Naive B cell (primary cell): ENCODE data around the gene DSCAML1. TPM values are rescaled to one million over a fixed set of nuclear protein-coding genes. Genes with fewer than 3 reads are reported as not detected.
A peak's percentile ranks its signal among the peaks of the same experiment; 100 is the strongest.

ENCODE experiments used
- ATAC-seq, 2 donors: fragments of 150-1000 bp; cut with Tn5 transposase; 2 replicates each; pipeline ENCODE4 v1.10.0; 2021; ENCODE audit warnings: low read depth in 2 of 2, mild to moderate bottlenecking in 2 of 2, moderate library complexity in 2 of 2
- DNase-seq: peaks from one replicate; pipeline ENCODE4 v3.0.0; 2022
- H3K27ac Mint-ChIP-seq, 6 donors: one replicate each; pipeline ENCODE4 v1.8.0; 2020 to 2022; ENCODE audit warnings: mild to moderate bottlenecking in 6 of 6, mixed read lengths in 6 of 6, moderate library complexity in 5 of 6, inconsistent platforms in 2 of 6
- H3K27me3 Mint-ChIP-seq, 3 donors: one replicate each; pipeline ENCODE4 v1.8.0; 2021 to 2022; ENCODE audit warnings: mixed read lengths in 3 of 3, mild to moderate bottlenecking in 1 of 3
- H3K36me3 Mint-ChIP-seq, 2 donors: one replicate each; pipeline ENCODE4 v1.8.0; 2020 to 2022; ENCODE audit warnings: mixed read lengths in 2 of 2, inconsistent platforms in 1 of 2, mild to moderate bottlenecking in 1 of 2
- H3K4me1 Mint-ChIP-seq, 3 donors: one replicate each; pipeline ENCODE4 v1.8.0; 2020 to 2022; ENCODE audit warnings: mixed read lengths in 3 of 3, inconsistent platforms in 1 of 3, mild to moderate bottlenecking in 1 of 3, moderate library complexity in 1 of 3
- H3K4me3 Mint-ChIP-seq, 8 donors: one replicate each; pipeline ENCODE4 v1.8.0; 2020 to 2022; ENCODE audit warnings: mild to moderate bottlenecking in 8 of 8, mixed read lengths in 8 of 8, moderate library complexity in 8 of 8, inconsistent platforms in 2 of 8
- H3K9me3 Mint-ChIP-seq, 7 donors: one replicate each; pipeline ENCODE4 v1.8.0; 2020 to 2022; ENCODE audit warnings: mixed read lengths in 7 of 7, mild to moderate bottlenecking in 5 of 7, inconsistent platforms in 2 of 7, moderate library complexity in 1 of 7
- polyA plus RNA-seq, 6 donors: library from polyadenylated mRNA; unstranded; fragments of 300-500 nt; fragmentation: Illumina TruSeq; gene quantifications; one replicate each; pipeline ENCODE4 v1.2.3, GENCODE V29; 2021; ENCODE audit warnings: low read depth in 6 of 6

Gene DSCAML1
- polyA plus RNA-seq, 6 donors from 2014 or later = 0.03 to 0.25 (median 0.11) TPM; not detected in 3

DNA sequence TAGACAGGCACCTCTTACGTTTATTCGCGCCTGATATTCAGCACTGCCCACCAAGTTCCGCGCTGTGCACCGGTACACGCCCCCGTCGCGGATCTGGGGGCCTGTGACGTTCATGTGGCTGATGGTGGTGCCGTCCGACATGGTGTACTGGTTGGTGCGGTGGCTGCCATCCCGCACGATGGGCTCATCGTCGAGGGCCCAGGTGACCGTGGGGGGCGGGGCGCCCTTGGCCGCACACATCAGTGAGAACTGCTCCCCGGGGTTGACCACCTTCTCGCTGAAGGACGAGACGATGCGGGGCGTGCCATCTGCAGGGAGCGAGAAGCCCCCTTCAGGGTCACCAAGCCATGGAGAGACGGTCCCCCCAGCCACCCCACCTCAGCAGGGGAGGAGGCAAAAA, 278.6 kb downstream of the DSCAML1 start:
- DNase-seq (no peak), ATAC-seq (no peak)
- no peak overlapping the region for H3K4me3 Mint-ChIP-seq
- peaks cover 0 to 6% (median 0%) of the 10 kb centered on the region in 3 donors for H3K27me3 Mint-ChIP-seq
- no peak overlapping the region for H3K27ac Mint-ChIP-seq
- no peaks in the 10 kb centered on the region for H3K36me3 Mint-ChIP-seq
- peaks cover 0 to 2% (median 0%) of the 10 kb centered on the region in 3 donors for H3K4me1 Mint-ChIP-seq
- no peaks in the 10 kb centered on the region for H3K9me3 Mint-ChIP-seq

DNA sequence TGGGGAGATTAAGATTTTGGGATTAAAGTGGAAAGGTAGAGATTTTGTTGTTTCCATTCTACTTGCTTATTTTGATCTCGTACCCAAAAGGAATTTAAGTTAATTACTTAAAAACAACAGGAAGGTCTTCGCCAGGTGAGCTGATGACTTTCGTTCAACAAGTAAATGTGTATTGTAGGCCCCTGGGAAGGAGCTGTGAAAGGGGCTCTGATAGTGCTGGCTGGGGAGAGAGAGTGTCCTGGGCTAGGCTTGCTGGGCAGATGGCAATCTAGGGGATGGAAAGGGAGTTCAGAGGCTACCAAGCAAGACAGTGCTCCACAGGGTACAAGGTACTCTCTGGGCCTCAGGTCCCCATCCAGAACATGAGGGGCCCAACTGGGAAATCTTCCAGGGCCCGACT, 279.9 kb downstream of the DSCAML1 start:
- no peaks in the 10 kb centered on the region for H3K9me3 Mint-ChIP-seq
- H3K4me3 Mint-ChIP-seq = no peak overlapping the region
- ATAC-seq (no peak), DNase-seq (no peak)
- peaks cover 0 to 6% (median 0%) of the 10 kb centered on the region in 3 donors for H3K27me3 Mint-ChIP-seq
- no peak overlapping the region for H3K27ac Mint-ChIP-seq
- H3K36me3 Mint-ChIP-seq = no peaks in the 10 kb centered on the region
- peaks cover 0 to 2% (median 0%) of the 10 kb centered on the region in 3 donors for H3K4me1 Mint-ChIP-seq

DNA sequence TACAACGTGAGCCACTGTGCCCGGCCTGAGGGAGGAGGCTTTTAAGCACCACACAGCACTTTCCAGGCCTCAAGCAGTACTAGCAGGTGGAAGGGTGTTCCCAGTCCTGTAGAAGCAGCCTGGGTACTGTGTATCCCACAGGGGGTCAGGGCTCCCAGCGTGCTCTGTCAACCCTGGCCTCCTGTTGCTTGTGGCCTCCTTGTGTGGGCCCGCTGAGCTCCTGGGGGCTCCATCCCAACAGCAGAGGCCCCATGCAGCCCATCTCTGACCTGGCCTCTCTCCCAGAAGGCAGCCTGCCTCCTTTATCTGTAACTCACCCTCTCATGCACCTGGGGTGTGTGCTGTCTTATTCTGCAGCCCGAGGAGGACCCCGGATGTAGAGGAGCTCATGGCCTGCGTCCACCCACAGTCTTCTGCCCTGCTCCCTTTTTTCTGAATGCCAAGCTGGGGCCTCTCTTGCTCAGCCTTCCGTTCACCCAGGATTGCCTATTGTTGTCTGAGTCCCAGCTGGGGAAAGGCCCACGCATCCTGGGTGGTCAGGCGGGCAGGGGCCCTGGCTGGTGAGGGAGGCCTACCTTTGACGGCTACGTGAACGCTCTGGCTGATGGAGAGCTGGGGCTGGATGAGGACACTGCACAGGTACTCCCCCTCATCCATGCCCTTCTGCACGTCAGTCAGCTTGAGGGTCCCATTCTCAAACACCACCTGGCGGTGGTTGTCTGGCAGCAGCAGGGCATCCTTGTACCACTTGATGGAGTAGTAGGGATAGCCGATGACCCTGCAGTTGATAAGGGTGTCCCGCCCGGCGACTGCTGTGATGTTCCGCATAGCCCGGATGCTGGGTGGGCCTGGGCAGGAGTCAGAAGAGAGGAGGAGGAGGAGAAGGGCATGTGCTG, 280.9 kb downstream of the DSCAML1 start:
- Mint-ChIP-seq H3K4me3 (no peak overlapping the region), H3K36me3 (no peaks in the 10 kb centered on the region), H3K9me3 (no peaks in the 10 kb centered on the region), H3K27me3 (peaks cover 0 to 6% (median 0%) of the 10 kb centered on the region in 3 donors), H3K27ac (no peak overlapping the region), H3K4me1 (peaks cover 0 to 2% (median 0%) of the 10 kb centered on the region in 3 donors)
- ATAC-seq (no peak), DNase-seq (no peak)

DNA sequence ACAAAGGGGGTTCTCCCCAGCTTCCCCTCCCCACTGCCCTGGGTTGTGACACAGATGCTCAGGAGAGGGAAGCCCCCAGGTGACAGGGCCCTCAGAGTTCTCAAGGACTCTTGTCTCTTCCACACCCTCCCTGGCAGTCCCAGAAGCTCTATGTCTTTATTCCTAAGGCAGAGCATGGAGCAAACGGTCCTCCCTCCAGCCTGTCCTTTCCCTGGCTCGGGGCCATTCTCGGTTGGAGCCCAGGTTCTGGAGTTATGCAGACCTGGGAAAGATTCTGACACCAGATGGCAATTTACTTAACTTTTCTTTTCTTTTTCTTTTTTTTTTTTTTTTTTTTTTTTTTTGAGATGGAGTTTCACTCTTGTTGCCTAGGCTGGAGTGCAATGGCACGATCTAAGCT, 282.8 kb downstream of the DSCAML1 start:
- no peaks in the 10 kb centered on the region for H3K9me3 Mint-ChIP-seq
- H3K36me3 Mint-ChIP-seq = no peaks in the 10 kb centered on the region
- ATAC-seq = no peak
- no peak overlapping the region for H3K4me3 Mint-ChIP-seq
- H3K4me1 Mint-ChIP-seq = peaks cover 0 to 2% (median 0%) of the 10 kb centered on the region in 3 donors
- DNase-seq = no peak
- H3K27ac Mint-ChIP-seq = no peak overlapping the region
- peaks cover 0 to 11% (median 0%) of the 10 kb centered on the region in 3 donors for H3K27me3 Mint-ChIP-seq

DNA sequence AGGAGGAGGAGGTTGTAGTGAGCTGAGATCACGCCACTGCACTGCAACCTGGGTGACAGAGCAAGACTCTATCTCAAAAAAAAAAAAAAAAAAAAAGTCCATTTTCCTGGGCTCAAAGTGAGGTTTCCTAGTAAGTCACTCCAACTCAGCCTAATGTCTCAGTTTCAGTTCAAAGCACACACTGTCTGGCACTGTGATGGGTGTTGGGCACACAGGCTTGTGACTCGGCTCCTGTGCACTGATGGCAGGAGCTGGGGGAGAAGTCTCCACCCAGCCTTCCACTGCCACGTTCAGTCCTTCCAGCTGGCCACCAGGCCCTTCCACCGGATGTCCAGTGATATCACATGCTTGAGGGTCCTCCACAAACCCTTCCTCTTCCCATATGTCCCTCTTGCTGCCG, 283.4 kb downstream of the DSCAML1 start:
- Mint-ChIP-seq H3K4me1 (peaks cover 0 to 2% (median 0%) of the 10 kb centered on the region in 3 donors), H3K27ac (no peak overlapping the region), H3K36me3 (no peaks in the 10 kb centered on the region), H3K9me3 (no peaks in the 10 kb centered on the region), H3K4me3 (no peak overlapping the region), H3K27me3 (peaks cover 0 to 11% (median 5%) of the 10 kb centered on the region in 3 donors)
- no peak for ATAC-seq
- DNase-seq = no peak

DNA sequence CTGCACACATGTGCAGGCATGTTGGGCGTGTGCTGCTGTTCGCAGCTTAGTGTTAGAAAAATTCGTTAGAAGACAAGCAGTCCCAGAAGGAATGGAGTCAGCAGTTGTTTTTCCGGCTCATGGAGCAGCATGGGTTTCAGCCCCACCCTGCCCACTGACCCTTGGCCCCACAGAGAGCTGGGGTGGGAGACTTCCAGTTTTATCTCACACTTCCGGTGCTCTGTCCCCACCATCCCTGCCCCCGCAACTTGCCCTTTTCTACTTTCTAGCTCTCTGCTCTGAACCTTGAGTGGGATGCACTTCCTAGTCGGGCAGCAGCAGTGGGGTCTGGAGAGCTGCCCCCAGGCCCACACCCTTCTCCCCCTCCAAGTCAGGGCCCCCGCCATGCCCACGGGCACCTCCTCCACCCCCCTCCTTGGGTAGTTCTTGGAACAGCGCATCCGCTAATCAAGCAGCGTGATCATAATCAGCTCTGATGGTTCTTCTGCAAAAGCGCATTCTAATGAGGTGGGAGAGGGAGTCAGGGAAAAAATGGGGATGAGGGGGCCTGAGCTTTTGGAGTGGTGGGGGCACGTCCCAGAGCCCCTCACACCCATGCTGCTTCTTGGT, 285.0 kb downstream of the DSCAML1 start:
- no peaks in the 10 kb centered on the region for H3K9me3 Mint-ChIP-seq
- H3K4me3 Mint-ChIP-seq = no peak overlapping the region
- peaks cover 0 to 2% (median 0%) of the 10 kb centered on the region in 3 donors for H3K4me1 Mint-ChIP-seq
- ATAC-seq = no peak
- H3K27me3 Mint-ChIP-seq = peaks cover 0 to 11% (median 6%) of the 10 kb centered on the region in 3 donors
- no peaks in the 10 kb centered on the region for H3K36me3 Mint-ChIP-seq
- DNase-seq = no peak
- no peak overlapping the region for H3K27ac Mint-ChIP-seq

DNA sequence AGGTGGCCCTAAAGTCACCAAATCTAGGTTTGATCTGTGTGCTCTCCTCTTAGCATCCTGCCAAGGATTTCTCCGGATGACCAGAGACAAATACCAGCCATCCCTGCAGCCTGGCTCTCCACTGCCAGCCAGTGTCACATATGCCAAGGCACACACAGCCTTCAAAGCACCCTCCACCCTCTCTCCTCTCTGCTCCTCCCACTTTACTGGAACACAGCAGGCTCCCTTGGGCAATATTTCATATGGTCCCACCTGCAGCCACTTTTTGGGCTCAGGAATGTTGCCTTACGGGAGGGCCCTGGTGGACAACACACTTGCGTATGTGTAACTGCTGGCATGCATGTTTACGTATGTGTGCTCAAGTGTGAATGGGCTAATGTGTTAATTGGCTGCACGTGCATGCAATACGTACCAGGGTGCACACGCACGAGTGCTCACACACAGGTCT, 285.5 kb downstream of the DSCAML1 start:
- Mint-ChIP-seq H3K27me3 (peaks cover 0 to 11% (median 6%) of the 10 kb centered on the region in 3 donors), H3K27ac (no peak overlapping the region), H3K4me3 (no peak overlapping the region), H3K36me3 (no peaks in the 10 kb centered on the region), H3K9me3 (no peaks in the 10 kb centered on the region), H3K4me1 (peaks cover 0 to 2% (median 0%) of the 10 kb centered on the region in 3 donors)
- DNase-seq (no peak), ATAC-seq (no peak)

DNA sequence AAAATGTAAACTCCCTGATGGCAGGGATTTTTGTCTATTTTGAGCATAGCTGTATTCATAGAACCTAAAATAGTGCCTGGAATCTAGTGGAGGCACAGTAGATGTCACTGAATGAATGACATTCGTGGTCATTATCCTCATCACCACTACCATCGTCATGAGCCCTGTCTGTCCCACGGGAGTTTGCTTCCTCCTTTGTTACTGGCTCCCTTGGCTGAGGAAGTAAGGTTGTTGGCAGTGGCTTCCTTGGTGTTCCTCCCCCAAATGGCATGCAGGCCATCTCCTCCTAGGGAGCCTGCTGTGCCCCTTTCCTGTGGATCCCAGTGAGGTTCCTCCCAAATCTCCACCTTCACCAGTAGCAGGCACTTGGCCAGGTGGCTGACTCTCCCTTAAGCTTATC, 286.4 kb downstream of the DSCAML1 start:
- ATAC-seq (no peak), DNase-seq (no peak)
- Mint-ChIP-seq H3K4me3 (no peak overlapping the region), H3K27ac (no peak overlapping the region), H3K36me3 (no peaks in the 10 kb centered on the region), H3K9me3 (no peaks in the 10 kb centered on the region), H3K4me1 (peaks cover 0 to 2% (median 0%) of the 10 kb centered on the region in 3 donors), H3K27me3 (peaks cover 0 to 18% (median 6%) of the 10 kb centered on the region in 3 donors)

DNA sequence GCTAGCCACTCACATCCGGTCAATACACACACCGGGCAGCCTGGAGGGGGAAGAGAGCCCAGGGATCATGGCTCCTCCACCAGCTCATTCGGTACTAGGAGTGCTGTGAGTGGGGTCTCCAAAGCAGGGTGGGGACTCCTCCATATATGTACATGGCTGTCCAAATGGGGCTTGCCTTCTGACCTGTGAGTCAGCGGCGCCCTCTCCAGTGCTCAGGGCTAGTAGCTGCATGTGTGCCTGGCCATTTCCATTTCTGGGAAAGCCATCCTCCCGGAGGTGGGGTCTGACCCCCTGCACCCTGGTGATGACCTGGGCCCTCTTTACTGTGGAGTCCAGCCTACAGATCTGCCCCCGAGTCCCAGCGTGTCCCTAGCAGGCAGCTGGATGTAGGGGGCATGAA, 287.5 kb downstream of the DSCAML1 start:
- H3K27ac Mint-ChIP-seq = no peak overlapping the region
- no peaks in the 10 kb centered on the region for H3K36me3 Mint-ChIP-seq
- DNase-seq (no peak), ATAC-seq (no peak)
- no peaks in the 10 kb centered on the region for H3K9me3 Mint-ChIP-seq
- peaks cover 0 to 18% (median 6%) of the 10 kb centered on the region in 3 donors for H3K27me3 Mint-ChIP-seq
- peaks cover 0 to 2% (median 0%) of the 10 kb centered on the region in 3 donors for H3K4me1 Mint-ChIP-seq
- no peak overlapping the region for H3K4me3 Mint-ChIP-seq

DNA sequence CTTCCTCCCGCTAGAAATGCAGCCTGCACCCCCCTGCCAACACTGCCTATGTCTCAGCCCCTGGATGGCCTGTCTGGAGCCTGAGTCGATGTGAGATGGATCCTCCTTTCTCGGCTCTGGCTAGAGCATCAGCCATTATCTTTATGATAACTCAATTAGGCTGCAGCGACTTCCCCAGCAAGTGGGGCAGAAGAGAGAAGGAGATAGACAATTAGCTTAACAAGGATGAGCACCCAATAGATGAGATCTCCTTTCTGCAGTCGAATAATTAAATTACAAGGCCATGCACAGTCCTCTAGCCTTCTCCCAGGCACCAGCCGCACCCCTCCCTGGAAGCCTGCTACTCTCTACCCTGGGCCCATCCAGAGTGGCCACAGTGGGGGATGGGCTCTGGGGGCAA, 290.0 kb downstream of the DSCAML1 start:
- H3K36me3 Mint-ChIP-seq = no peaks in the 10 kb centered on the region

DNA sequence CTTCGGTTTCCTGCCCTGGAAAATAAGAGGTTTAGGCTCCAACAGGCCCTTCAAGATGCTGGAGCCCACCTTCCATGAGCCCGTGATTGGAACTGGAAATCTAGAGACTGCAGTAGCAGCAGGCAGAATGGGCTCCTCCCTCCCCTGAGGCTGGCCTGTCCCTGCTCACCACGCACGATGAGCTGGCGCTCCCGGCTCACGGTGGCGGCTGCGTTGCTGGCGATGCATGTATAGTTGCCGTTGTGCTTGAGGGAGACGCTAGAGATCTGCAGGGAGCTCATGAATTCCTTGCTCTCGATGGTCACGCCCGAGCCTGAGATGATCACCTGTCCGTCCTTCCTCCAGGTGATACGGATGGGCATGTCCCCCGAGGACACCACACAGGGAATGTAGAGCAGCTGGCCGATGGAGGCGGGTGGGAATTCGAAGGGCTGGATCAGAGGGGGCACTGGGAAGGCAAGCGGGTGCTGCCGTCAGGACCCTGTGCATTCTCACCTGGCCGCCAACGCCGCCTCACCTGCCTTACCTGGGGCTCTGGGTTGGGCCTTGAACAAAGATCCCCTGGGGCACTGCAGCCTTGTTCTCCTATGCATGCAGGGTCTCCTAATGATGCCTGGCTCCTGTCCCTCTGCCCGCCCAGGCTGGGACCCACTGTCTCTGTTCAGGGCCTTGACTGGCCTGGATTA, 291.6 kb downstream of the DSCAML1 start:
- Mint-ChIP-seq H3K9me3 (no peaks in the 10 kb centered on the region), H3K36me3 (peaks cover 0 to 8% of the 10 kb centered on the region in 2 donors)

More for the DNA sequence above, 290.0 kb downstream of the DSCAML1 start:
- Mint-ChIP-seq H3K27me3 (peaks cover 0 to 12% (median 6%) of the 10 kb centered on the region in 3 donors), H3K4me3 (peak overlapping the region in 1 of 8 donors; percentile 47), H3K9me3 (no peaks in the 10 kb centered on the region), H3K4me1 (no peaks in the 10 kb centered on the region), H3K27ac (no peak overlapping the region)
- no peak for ATAC-seq
- no peak for DNase-seq

DNA sequence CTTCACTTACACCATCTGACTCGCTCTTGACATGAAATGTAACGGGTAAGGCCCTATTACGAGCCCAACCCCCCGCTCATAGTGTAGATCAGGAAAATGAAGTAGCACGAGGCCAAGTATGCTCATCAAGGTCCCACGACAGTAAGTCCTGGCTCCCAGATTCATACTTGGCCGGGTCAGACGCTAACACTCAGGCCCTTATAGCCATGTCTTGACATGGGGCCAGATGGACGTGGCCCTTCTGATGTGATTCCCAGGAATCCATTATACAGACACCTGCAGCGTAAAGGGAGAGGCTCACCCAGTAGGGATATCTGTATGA, 294.3 kb downstream of the DSCAML1 start:
- no peak overlapping the region for H3K27ac Mint-ChIP-seq

More for the DNA sequence above, 291.6 kb downstream of the DSCAML1 start:
- ATAC-seq = no peak
- Mint-ChIP-seq H3K4me3 (no peak overlapping the region), H3K27ac (peak overlapping the region in 1 of 6 donors; percentile 29), H3K27me3 (peaks cover 0 to 19% (median 9%) of the 10 kb centered on the region in 3 donors), H3K4me1 (no peaks in the 10 kb centered on the region)
- no peak for DNase-seq

DNA sequence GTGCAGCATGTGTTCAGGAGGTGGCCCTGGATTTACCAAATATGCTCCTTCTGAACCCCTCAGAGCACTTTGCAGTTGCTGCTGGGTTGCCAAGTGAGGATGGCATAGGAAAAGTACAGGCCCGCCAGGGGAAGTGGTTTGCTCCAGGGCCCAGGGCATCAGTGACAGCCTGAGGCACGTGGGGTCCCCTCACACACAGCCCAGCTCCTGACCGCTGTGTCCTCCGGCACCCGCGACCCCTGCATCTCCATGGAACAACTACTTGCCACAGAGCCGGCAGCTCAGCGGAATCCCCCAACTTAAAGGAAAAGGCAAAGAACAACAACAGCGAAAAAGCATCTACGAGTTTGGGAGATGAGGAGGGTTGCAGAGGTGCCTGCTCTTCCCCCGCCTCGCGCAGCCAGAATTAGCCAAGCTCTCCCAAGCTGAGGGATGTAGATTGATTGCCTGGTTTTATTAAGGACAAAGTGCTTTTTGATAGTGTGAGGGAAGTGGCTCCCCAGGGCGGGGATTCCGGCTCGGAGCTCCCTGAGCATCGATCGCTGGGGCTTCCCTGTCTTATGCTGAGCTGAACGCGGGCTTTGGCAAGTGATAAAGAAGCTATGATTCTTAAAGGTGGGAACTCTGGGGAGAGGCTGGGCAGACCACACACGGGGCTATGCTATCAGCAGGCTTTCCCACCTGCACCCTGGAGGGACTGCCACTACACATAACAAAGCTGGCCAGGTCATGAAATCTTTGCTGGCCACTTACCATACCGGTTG, 294.8 kb downstream of the DSCAML1 start:
- Mint-ChIP-seq H3K9me3 (no peaks in the 10 kb centered on the region), H3K27me3 (peaks cover 0 to 21% (median 3%) of the 10 kb centered on the region in 3 donors), H3K4me3 (no peak overlapping the region), H3K36me3 (peaks cover 0 to 8% of the 10 kb centered on the region in 2 donors), H3K27ac (no peak overlapping the region), H3K4me1 (no peaks in the 10 kb centered on the region)
- no peak for DNase-seq
- ATAC-seq = no peak

More for the DNA sequence above, 294.3 kb downstream of the DSCAML1 start:
- DNase-seq = no peak
- ATAC-seq = no peak
- H3K27me3 Mint-ChIP-seq = peaks cover 0 to 21% (median 3%) of the 10 kb centered on the region in 3 donors
- peaks cover 0 to 8% of the 10 kb centered on the region in 2 donors for H3K36me3 Mint-ChIP-seq
- H3K4me1 Mint-ChIP-seq = no peaks in the 10 kb centered on the region
- no peaks in the 10 kb centered on the region for H3K9me3 Mint-ChIP-seq
- no peak overlapping the region for H3K4me3 Mint-ChIP-seq
